GM15510 (cell line): ENCODE measurements around the gene CXCL8.

Source experiments
- POLR2A ChIP-seq: IDR thresholded peaks from 3 replicates; pipeline ENCODE4 v1.6.1; 2011; ENCODE audit warnings: borderline replicate concordance; ENCODE audit not compliant: insufficient read length; ENCODE audit errors: extremely low read depth

CXCL8 gene

GRCh38 chr4:73751166-73751565 is 10.8 kb downstream of the CXCL8 start:
- TF ChIP-seq POLR2A = no peak

GRCh38 chr4:73751830-73752229 is 11.5 kb downstream of the CXCL8 start:
- TF ChIP-seq POLR2A = no peak

GRCh38 chr4:73752424-73752823 is 12.1 kb downstream of the CXCL8 start:
- no peak for TF ChIP-seq POLR2A

DNA sequence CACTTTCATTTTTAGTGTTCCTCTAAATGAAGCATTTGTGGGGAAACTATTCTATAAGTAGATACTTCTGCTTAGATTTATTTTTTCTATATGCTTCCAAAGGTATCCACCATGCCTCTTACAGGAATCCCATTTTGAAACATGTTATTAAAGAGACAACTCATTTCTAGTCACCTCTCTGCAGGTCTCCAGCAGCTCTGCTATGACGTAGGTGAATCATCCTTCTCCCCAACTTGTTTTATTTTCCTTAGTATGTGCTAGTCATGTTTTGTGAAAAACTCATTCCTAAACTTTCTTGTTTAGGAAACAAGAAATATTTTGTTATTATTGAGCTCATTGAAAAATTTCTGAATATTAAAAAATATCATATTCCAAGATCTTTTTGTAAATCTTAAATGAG is 12.8 kb downstream of the CXCL8 start:
- no peak for TF ChIP-seq POLR2A

- no peak for TF ChIP-seq POLR2A
Observed at GRCh38 chr4:73754934-73755333, 14.6 kb downstream of the CXCL8 start.

- no peak for TF ChIP-seq POLR2A
Observed at GRCh38 chr4:73759357-73759756, 19.0 kb downstream of the CXCL8 start.

DNA sequence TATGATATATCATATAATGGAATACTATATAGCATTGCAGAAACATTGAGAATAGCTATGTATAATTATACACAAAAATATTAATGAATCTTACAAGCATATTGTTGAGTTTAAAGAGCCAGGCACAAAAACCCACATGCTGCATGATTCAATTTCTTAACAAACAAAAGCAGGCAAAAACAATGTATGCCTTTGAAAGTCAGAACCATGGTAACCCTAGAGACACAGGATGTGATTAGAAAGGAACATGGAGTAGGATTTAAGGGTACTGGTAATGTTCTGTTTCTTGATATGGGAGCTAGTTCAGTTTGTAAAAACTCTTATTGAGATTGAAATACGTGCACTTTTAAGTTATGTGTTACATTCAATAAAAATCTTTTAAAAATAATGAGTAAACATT is 21.5 kb downstream of the CXCL8 start:
- TF ChIP-seq POLR2A = no peak

DNA sequence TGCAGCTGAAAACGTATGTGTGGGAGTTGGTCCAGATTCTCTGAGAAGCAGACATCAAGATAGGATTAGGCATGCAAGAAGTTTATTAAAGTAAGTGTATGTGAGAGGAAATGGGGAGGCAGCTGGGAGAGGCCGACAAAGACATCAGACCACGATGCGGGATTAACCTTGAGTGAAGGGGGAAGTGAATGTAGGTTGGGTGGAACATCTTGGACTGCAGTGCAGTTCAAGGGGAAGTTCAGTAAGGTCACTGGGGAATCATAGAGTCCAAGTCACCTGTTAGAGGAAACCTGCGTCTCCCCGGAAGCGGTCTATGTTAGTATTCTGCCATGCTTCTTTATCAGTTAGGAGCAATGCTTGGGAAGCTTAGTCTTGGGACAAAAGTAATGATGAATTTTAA is 22.0 kb downstream of the CXCL8 start:
- no peak for TF ChIP-seq POLR2A

- TF ChIP-seq POLR2A = no peak
Observed at GRCh38 chr4:73763877-73764276, 23.5 kb downstream of the CXCL8 start.

DNA sequence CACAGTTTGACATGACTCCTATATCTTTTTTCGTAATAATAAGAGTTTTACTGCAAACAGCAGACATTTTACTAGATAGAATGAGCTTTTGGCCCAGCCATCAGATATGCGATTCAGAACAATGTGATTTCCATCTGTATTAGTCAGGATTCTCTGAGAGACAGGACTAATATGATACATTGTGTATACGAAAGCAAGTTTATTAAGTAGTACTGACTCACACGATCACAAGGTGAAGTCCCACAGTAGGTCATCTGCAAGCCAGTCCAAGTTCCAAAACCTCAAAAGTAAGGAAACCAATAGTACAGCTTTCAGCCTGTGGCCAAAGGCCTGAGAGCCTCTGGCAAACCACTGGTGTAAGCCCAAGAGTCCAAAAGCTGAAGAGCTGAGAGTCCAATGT is 24.1 kb downstream of the CXCL8 start:
- TF ChIP-seq POLR2A = no peak

GRCh38 chr4:73765296-73765695 is 24.9 kb downstream of the CXCL8 start:
- no peak for TF ChIP-seq POLR2A

- no peak for TF ChIP-seq POLR2A
Observed at GRCh38 chr4:73770917-73771316, 30.5 kb downstream of the CXCL8 start.

- TF ChIP-seq POLR2A = no peak
Observed at GRCh38 chr4:73772363-73772762, 32.0 kb downstream of the CXCL8 start.

- TF ChIP-seq POLR2A = no peak
Observed at GRCh38 chr4:73776321-73776729, 36.0 kb downstream of the CXCL8 start.

- TF ChIP-seq POLR2A = no peak
Observed at GRCh38 chr4:73777612-73778011, 37.2 kb downstream of the CXCL8 start.

DNA sequence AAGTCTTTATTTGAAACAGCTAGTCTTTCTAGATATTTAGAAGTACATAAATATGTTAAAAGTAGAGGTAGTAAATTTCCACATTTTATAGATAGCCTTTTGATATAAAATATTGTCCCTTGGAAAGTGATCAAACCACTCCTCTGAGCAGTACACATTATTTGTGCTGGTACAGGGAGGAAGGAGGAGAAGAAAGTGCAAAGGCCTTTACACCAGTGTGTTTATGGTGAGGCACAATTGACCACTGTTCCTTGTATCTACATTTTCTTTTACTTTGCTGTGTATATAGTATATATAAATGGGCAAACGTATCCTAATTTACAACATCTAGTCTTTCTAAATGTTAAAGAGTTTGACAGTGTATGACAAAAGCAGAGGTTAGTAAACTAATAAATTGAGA is 39.9 kb downstream of the CXCL8 start:
- no peak for TF ChIP-seq POLR2A

- no peak for TF ChIP-seq POLR2A
Observed at GRCh38 chr4:73780834-73781233, 40.5 kb downstream of the CXCL8 start.
